ENCODE measurements around the gene INSL6.

DNA sequence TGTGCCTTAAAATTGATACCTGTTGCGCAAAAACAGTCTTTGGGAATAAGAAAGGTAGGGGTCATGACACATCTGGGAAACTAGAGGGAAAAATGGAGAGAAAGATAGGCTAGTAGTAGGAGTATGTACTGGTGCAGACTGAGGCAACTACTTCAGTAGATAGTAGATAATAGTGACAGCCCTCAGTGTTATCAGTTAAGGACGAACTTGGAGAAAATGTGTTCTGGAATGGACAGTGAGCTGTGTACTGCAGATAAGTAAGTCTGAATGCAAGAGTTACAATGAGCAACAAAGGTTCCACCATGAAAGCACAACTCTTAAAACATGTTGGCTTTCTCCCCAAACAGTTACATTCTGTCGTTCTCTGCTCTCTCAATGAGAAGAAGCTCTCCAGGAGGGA lies 6.5 kb upstream of the INSL6 start:
- no peak for TF ChIP-seq SIN3A (IDR thresholded peaks at IDR 0.05; ENCODE audit: low read depth, low read length)
- TF ChIP-seq SRF (IDR thresholded peaks at IDR 0.05; ENCODE audit: low read depth in 2 of 2, low read length in 2 of 2): no peak
- TF ChIP-seq, protein P1, sequence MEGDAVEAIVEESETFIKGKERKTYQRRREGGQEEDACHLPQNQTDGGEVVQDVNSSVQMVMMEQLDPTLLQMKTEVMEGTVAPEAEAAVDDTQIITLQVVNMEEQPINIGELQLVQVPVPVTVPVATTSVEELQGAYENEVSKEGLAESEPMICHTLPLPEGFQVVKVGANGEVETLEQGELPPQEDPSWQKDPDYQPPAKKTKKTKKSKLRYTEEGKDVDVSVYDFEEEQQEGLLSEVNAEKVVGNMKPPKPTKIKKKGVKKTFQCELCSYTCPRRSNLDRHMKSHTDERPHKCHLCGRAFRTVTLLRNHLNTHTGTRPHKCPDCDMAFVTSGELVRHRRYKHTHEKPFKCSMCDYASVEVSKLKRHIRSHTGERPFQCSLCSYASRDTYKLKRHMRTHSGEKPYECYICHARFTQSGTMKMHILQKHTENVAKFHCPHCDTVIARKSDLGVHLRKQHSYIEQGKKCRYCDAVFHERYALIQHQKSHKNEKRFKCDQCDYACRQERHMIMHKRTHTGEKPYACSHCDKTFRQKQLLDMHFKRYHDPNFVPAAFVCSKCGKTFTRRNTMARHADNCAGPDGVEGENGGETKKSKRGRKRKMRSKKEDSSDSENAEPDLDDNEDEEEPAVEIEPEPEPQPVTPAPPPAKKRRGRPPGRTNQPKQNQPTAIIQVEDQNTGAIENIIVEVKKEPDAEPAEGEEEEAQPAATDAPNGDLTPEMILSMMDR (IDR thresholded peaks at IDR 0.05 in 2 of 3, conservative IDR thresholded peaks at IDR 0.05 in 1 of 3; ENCODE audit: control insufficient read depth in 2 of 3, extremely low read depth in 1 of 3, insufficient read depth in 1 of 3, low read depth in 3 of 3, low read length in 3 of 3): no peak
- TF ChIP-seq TAF1 (IDR thresholded peaks at IDR 0.05; ENCODE audit: borderline replicate concordance, low read depth, low read length): no peak
- no peak for TF ChIP-seq EP300 (IDR thresholded peaks at IDR 0.05; ENCODE audit: borderline replicate concordance in 1 of 2, control insufficient read depth in 1 of 2, low read depth in 2 of 2, low read length in 2 of 2)
- TF ChIP-seq, protein P2, sequence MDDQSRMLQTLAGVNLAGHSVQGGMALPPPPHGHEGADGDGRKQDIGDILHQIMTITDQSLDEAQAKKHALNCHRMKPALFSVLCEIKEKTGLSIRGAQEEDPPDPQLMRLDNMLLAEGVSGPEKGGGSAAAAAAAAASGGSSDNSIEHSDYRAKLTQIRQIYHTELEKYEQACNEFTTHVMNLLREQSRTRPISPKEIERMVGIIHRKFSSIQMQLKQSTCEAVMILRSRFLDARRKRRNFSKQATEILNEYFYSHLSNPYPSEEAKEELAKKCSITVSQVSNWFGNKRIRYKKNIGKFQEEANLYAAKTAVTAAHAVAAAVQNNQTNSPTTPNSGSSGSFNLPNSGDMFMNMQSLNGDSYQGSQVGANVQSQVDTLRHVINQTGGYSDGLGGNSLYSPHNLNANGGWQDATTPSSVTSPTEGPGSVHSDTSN (IDR thresholded peaks at IDR 0.05; ENCODE audit: insufficient replicate concordance, low read depth, low read length): no peak
- TF ChIP-seq GABPA (IDR thresholded peaks at IDR 0.05; ENCODE audit: low read depth): no peak
- TF ChIP-seq, protein P3, sequence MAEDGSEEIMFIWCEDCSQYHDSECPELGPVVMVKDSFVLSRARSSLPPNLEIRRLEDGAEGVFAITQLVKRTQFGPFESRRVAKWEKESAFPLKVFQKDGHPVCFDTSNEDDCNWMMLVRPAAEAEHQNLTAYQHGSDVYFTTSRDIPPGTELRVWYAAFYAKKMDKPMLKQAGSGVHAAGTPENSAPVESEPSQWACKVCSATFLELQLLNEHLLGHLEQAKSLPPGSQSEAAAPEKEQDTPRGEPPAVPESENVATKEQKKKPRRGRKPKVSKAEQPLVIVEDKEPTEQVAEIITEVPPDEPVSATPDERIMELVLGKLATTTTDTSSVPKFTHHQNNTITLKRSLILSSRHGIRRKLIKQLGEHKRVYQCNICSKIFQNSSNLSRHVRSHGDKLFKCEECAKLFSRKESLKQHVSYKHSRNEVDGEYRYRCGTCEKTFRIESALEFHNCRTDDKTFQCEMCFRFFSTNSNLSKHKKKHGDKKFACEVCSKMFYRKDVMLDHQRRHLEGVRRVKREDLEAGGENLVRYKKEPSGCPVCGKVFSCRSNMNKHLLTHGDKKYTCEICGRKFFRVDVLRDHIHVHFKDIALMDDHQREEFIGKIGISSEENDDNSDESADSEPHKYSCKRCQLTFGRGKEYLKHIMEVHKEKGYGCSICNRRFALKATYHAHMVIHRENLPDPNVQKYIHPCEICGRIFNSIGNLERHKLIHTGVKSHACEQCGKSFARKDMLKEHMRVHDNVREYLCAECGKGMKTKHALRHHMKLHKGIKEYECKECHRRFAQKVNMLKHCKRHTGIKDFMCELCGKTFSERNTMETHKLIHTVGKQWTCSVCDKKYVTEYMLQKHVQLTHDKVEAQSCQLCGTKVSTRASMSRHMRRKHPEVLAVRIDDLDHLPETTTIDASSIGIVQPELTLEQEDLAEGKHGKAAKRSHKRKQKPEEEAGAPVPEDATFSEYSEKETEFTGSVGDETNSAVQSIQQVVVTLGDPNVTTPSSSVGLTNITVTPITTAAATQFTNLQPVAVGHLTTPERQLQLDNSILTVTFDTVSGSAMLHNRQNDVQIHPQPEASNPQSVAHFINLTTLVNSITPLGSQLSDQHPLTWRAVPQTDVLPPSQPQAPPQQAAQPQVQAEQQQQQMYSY (CRISPR knock-in tag; IDR thresholded peaks at IDR 0.05): no peak
- no peak for TF ChIP-seq RCOR1 (conservative IDR thresholded peaks at IDR 0.05; ENCODE audit: low read depth, low read length)
- TF ChIP-seq SMAD5 (IDR thresholded peaks at IDR 0.05; ENCODE audit: low read depth): no peak
- no peak for TF ChIP-seq CEBPB (IDR thresholded peaks at IDR 0.05; ENCODE audit: borderline replicate concordance in 1 of 2, low read depth in 2 of 2, low read length in 2 of 2)

Data from GM12878 (cell line).